ENCODE data around the gene UBA52.

- TF ChIP-seq CTCF (conservative IDR thresholded peaks at IDR 0.05 in 1 of 2, IDR thresholded peaks at IDR 0.05 in 1 of 2; ENCODE audit: extremely low read depth in 1 of 2, insufficient read depth in 1 of 2, low read depth in 1 of 2, low read length in 2 of 2), result no peak
- peak; percentile 95 for TF ChIP-seq EZH2 (IDR thresholded peaks at IDR 0.05; ENCODE audit: borderline replicate concordance, low read length)
These were observed 39.1 kb downstream of the UBA52 start for GRCh38 chr19:18610556-18611326.
